Fibroblast of skin of right quadriceps (primary cell): ENCODE results near the gene STUB1.

Experiments used
- DNase-seq: peaks from one replicate; pipeline ENCODE4 v3.0.0-alpha.2; 2013

The STUB1 gene

DNA sequence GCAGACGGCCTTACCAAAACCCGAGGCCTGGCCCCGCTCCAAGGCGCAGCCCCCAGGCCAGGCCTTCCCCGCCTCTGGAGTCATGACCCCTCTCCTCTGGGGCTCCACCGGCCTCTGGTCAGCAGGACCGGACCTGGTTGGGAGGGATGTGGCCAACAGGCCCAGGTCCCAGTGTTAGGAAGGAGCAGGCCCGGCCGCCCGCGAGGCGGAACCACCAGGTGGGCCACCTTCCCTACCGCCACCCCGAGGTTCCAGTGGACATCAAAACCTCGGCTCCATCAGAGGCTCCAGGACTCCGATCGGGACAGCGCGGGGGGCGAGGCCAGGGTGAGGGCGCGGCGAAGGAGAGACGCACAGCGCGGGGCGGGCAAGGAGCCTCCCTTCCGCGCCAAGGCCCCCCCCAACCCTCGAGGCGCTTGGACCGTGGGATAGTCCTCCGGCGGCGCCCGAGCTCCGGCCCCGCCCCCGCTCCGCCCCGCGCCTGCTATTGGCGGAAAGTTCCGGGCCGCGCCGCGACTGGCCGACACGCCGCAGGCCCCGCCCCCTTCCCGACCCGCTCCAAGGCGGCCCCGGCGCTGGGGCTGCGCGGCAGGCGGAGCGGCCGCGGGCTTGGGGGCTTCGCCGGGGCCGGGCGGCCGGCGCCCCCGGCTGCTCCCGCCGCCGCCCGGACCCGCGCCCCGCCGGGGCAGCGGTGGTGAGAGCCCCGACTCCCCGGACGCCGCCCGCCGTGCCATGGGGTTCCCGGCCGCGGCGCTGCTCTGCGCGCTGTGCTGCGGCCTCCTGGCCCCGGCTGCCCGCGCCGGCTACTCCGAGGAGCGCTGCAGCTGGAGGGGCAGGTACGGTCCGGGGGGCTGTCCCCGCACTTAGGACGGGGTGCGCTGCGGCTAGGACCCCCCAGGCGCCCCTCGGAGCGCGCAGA is 34.6 kb downstream of the STUB1 start, which contains the start of gene METRN:
TSS of gene METRN (plus strand) at position 561 of the 919 bp plus-strand sequence. CDS start at position 733, 172 bp downstream.
- DNase-seq, result peak; percentile 84

DNA sequence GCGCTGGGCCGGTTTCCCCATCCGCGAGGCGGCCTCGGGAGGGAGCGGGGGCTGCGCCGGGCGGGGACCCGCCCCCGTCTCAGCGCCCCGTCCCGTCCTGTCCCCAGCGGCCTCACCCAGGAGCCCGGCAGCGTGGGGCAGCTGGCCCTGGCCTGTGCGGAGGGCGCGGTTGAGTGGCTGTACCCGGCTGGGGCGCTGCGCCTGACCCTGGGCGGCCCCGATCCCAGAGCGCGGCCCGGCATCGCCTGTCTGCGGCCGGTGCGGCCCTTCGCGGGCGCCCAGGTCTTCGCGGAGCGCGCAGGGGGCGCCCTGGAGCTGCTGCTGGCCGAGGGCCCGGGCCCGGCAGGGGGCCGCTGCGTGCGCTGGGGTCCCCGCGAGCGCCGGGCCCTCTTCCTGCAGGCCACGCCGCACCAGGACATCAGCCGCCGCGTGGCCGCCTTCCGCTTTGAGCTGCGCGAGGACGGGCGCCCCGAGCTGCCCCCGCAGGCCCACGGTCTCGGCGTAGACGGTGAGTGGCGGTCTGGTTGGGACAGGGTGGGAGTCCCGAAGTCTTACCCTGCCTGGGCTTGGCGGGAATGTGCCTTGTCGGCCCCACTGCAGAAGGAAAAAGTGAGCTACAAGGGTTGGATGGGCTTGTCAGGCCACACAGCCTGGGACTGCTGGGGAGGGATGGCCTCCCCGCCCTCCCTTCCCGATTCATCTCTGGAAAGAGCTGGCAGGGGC is 35.4 kb downstream of the STUB1 start:
- DNase-seq, result peak; percentile 29

GRCh38 chr16:716200-716568 is 36.0 kb downstream of the STUB1 start:
- DNase-seq, result no peak

DNA sequence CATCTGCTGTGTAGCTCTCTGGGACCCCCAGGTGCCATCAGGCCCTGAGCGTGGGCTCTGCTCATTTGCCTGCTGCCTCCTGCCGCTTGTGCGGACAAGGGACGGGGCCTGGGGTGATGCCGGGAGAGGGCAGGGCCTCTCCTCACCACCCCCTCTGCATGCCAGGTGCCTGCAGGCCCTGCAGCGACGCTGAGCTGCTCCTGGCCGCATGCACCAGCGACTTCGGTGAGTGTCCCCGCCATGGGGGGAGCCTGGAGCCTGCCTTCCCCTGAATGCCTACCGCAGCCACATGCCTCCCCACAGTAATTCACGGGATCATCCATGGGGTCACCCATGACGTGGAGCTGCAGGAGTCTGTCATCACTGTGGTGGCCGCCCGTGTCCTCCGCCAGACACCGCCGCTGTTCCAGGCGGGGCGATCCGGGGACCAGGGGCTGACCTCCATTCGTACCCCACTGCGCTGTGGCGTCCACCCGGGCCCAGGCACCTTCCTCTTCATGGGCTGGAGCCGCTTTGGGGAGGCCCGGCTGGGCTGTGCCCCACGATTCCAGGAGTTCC is 36.6 kb downstream of the STUB1 start:
- no peak for DNase-seq

DNA sequence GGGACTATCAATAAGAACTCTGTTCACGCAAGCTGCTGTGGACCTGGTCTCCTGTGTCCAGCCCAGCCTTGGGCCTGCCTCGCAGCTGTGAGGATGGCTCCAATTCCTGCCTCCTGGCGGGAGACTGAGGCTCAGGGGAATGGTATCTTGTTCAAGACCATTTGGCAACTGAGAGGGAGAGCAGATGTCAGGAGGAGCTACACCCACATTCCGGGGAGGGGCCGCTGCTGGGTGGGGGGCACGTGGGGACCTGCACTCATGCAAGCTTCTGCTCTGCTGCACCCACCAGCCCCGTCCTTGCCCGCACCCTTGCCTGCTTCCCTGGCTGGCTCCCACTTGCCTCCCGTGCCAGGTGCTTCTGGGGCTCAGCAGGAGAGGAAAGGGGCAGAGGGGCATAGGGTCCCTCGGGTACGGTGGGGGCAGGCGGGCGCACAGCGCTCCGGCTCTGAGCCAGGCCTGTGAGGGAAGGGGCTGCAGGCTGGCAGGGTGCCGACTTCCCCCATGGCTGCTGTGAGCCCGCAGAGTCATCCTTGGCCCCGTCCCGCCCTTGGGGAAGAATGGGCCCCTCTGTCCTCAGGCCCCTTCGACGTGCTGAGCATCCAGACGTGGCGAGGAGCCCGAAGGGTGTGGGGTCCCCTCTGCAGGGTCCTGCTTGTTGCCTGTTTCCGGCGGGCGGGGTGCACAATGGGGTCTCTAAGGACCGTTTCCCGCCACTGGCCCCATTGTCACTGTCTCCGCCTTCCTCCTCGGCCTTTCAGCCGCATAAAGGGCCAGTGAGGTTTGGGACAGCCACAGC is 37.4 kb downstream of the STUB1 start:
- DNase-seq, result no peak

GRCh38 chr16:718389-718788 is 38.2 kb downstream of the STUB1 start:
- no peak for DNase-seq

DNA sequence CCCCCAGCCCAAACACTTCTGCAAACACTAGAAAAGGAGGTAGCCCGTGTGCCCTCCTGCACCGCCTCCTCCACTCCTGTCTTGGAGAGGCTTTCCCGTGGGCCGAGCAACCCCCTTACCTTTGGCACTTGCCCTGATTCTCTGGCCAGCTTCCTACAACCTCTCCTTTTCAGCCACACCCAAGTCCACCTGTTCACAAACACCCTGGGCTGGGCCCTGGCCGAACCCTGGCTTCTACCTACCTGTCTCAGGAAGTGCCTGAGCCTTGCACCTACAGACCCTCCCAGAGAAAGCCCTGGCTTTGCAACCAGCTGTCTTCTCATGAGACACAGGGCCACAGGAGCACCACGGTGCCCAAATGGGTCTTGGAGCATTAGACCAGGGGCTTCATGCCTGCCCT is 38.7 kb downstream of the STUB1 start:
- no peak for DNase-seq

DNA sequence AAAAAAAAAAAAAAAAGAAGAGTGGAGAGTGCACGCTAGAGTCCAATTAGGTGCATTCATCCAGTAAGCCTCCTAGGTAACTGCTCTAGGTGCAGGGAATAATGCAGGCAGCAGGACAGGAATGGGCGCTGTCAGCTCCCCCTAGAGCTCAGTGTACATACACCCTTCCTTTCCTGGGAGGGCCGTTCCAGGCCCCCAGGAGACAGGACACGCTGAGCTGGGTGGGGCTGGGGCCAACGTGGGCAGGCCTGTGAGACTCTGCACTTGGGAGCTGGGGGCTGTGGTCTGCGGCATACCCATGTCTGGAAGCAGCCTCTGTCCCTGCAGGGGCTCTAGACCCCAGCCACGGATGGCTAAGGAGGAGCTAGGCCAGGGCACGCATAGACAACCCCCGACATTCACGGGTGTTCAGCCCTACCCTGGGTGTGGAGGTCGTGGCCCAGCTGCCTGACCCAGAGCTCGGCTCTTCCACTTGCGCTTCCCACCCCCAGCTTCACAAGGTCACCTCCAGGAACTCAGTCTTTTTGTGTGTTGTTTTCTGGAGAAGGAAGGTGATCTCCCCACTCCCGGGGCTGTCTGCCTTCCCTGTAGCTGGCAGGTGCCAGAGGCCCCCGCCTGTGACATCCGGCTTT is 39.7 kb downstream of the STUB1 start:
- DNase-seq, result no peak

DNA sequence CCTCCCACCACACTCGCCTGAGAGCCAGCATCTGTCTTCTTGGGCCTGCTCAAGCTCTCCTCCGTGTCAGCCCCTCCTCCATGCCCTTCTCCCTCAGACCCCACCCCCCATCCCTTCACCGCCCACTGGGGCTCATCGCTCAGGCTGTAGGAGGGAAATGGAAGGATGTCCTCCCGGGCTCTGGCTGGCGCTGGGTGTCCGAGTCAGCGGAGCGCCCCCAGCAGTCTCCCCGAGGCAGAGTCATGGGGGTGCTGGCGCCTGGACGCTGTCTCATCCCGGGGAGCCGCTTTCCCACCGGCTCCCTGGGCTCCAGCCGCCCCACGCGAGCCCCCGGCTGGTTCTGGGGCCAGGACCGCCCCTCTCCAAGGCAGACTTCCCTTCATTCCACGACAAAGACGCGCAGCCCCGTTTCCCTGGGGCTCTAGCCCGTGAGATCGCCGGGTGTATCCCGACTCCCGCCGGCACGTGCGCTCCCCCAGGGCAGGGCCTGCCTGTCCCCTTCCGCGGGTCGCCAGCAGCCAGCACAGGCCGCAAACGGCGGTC is 40.3 kb downstream of the STUB1 start:
- peak; percentile 73 for DNase-seq

DNA sequence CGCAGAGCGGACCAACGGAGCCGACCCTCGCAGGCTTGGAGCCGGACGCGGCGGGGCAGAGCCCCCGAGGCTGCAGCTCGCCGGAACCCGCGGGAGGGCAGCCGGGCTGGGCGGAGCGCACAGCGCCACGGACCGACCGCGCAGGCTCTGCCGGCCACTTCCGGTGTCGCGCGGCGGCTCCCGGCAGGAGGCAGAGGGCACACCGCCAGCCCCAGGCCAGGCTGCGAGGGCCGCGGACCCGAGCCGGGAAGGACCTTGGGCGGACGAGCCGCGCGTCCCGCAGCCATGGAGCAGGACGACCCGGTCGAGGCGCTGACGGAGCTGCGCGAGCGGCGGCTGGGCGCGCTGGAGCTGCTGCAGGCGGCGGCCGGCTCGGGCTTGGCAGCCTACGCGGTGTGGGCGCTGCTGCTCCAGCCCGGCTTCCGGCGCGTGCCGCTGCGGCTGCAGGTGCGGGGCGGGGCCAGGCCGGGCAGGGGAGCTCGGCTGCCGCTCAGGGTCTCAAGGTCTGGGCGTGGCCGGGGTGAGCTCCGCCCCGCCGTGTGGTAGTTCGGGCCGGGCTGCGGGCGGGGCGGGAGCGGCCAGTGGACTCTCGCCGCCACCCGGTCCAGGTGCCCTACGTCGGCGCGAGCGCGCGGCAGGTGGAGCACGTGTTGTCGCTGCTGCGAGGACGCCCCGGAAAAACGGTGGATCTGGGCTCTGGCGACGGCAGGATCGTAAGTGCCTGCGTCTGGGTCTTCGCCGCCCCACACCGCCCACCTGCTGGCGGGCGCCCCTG is 41.0 kb downstream of the STUB1 start, which contains the start of gene ANTKMT:
TSS of gene ANTKMT (plus strand) at position 157 of the 775 bp plus-strand sequence. CDS start at position 286, 129 bp downstream.
- DNase-seq, result peak; percentile 63

- DNase-seq, result no peak
These were observed 41.7 kb downstream of the STUB1 start for GRCh38 chr16:721765-722540.

DNA sequence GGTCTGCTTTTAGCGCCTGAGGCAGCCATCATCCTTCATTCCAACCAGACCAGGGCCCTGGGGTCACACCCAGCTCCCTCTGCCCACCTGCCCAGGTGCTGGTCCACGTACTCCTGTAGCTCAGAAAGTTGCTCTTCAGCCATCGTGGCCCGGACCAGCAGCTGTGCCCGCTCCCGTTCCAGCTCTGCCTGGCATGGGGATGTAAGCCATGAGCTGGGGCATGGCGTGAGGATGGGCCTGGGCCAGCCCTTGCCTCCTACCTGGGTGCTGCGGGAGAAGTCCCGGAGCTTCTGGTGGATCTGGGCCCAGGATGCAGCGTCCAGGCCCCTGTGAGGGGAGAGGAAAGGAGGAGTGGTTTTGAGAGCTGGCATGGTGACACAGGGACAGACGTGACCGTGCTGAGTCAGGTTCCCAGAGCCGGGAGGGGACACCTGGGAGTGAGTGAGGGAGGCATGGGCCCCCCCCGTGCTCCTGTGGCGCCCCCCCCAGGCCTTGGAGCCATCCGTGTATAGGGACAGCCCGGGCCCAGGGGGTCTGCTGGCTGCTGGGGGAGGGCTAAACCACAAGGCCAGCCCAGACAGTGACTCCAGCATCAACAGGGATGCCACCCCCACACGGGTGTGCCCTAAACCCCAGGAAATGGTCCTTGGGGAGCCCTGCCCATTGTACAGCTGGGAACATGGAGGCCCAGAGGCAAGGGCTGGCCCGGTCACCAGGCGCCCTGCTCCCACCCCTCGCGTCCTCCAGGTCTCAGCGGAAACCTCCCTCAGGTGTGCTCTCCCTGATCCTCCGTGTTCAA is 42.8 kb downstream of the STUB1 start:
- no peak for DNase-seq

DNA sequence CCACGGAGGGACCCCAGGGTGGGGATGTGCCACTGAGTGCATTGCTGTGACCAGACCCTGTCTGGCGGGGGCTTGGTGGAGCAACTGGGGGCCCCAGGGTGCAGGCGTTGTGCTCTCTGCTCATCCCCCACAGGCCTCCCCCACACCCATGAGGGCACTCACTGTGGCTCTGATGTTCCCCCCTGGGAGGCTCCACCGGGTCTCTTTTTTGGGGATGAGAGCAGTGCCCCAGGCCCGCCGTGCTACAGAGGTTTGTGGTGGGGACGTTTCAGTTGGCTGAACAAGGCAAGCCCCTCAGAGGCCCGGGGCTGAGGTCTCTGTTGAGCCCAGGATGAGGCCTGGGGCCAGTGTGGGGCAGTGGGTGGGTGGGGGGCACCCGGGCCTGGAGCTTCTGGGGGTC is 43.5 kb downstream of the STUB1 start:
- DNase-seq, result no peak

- DNase-seq, result no peak
These were observed 44.2 kb downstream of the STUB1 start for GRCh38 chr16:724188-725040.

DNA sequence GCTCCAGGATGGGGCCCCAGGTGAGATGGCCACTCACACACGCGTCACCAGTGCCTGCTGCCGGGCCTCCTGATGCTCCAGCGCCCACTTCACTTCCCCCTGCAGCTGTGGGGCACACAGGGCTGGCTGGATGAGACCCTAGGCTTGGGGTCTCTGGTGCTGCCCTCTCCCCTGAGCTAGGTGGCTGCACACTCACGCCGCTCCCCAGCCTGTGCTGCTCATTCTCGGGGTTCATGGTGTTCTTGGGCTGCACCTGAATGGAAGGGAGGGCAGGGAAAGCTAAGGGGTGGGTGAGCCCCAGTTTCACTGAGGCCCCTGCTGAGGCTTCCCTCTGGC is 44.8 kb downstream of the STUB1 start:
- no peak for DNase-seq

GRCh38 chr16:725463-726187 is 45.4 kb downstream of the STUB1 start:
- DNase-seq, result no peak

DNA sequence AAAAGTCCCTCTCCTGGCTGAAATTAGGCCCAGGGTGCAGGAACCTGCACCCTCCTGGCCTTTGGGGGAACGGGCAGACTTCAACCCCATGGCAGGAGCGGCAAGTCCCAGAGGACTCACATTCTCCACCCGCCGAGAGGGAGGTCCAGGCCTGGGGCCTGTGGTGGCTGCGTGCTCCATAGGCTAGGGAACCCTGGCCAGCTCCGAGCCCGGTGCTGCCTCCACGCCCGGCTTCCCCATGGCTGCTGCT is 45.9 kb downstream of the STUB1 start:
- no peak for DNase-seq
